Measurements from ENCODE around the gene MEA1.

The MEA1 gene

GRCh38 chr6:42978839-42979522, 34.8 kb downstream of the MEA1 start, which contains the start of gene PEX6:
PEX6 (minus strand) TSS chr6:42979181; CDS start chr6:42979150, 31 bp downstream.
- peak within 1 kb of the TSS; percentile 96 for H3K4me2 ChIP-seq (ENCODE audit: insufficient read depth, low read length, poor library complexity, severe bottlenecking)
- no peak within 1 kb of the TSS for H2BK12ac ChIP-seq (ENCODE audit: low read length)
- H3K4me3 ChIP-seq (ENCODE audit: low read length in 2 of 2), result peak within 1 kb of the TSS; percentile 59 to 88
- peaks cover 5 to 8% of the 10 kb centered on the region in 2 donors for H3K4me1 ChIP-seq (ENCODE audit: control insufficient read depth in 2 of 2, insufficient read depth in 1 of 2, low read depth in 1 of 2, low read length in 2 of 2)
- H2BK120ac ChIP-seq (ENCODE audit: low read depth, low read length), result no peak within 1 kb of the TSS
- peak within 1 kb of the TSS; percentile 84 for H3K18ac ChIP-seq (ENCODE audit: low read length)
- no peaks in the 10 kb centered on the region for H3K27me3 ChIP-seq (ENCODE audit: control insufficient read depth in 3 of 3, insufficient read depth in 3 of 3, low read depth in 1 of 3, low read length in 3 of 3)
- peak within 1 kb of the TSS; percentile 81 for H2AFZ ChIP-seq (ENCODE audit: low read length)
- H3K36me3 ChIP-seq (replicated peaks in 1 of 2; ENCODE audit: control insufficient read depth in 2 of 2, insufficient read depth in 2 of 2, low read length in 2 of 2), result peaks cover 0 to 1% of the 10 kb centered on the region in 2 donors
- H3K14ac ChIP-seq (ENCODE audit: low read length), result peak within 1 kb of the TSS; percentile 14
- peak; percentile 76 for DNase-seq (ENCODE audit: low spot score)
- peak within 1 kb of the TSS; percentile 92 for H3K23ac ChIP-seq (ENCODE audit: low read depth, low read length, poor library complexity)
- H3K9me3 ChIP-seq (replicated peaks in 1 of 2; ENCODE audit: control insufficient read depth in 2 of 2, insufficient read depth in 1 of 2, low read depth in 1 of 2, low read length in 2 of 2), result peaks cover 0 to 1% of the 10 kb centered on the region in 2 donors
- peak within 1 kb of the TSS; percentile 89 for H3K9ac ChIP-seq (ENCODE audit: low read depth, low read length, poor library complexity)
- no CpG with 5 or more reads among the region's 59 CpGs for WGBS, 2 donors (ENCODE audit: extremely low coverage in 2 of 2, insufficient read length in 2 of 2, insufficient replicate concordance in 1 of 2)
- H3K79me1 ChIP-seq (ENCODE audit: low read depth, low read length), result peaks cover 2% of the 10 kb centered on the region
- H3K4ac ChIP-seq (ENCODE audit: low read length), result no peak within 1 kb of the TSS
- H2AK5ac ChIP-seq (ENCODE audit: low read depth, low read length), result peak within 1 kb of the TSS; percentile 89
- H2BK5ac ChIP-seq (ENCODE audit: low read length), result no peak within 1 kb of the TSS
- H3K27ac ChIP-seq (replicated peaks; ENCODE audit: low read length), result no peak within 1 kb of the TSS
- no peak within 1 kb of the TSS for H2BK15ac ChIP-seq (ENCODE audit: low read length)
- no peak within 1 kb of the TSS for H4K91ac ChIP-seq (ENCODE audit: low read depth, low read length, poor library complexity)
- no peak within 1 kb of the TSS for H4K8ac ChIP-seq (ENCODE audit: low read depth, low read length)

DNA sequence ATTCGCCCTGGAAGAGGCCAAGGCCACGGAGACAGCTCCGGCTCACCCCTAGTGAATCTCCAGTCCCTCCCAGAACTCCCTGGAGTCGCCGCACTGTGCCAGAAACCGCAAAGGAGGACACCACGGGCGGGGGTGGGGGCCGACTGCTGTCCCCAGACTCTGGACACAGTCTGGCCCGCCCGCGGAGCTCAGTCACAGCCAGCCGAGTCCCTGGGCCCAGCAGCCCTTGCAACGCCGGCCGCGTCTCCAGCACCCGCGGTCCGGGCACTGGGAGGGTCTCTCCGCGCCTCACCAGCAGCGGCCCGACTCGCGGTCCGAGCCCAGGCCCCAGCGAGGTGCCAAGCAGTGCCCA, 35.3 kb downstream of the MEA1 start:
- no CpG with 5 or more reads among the region's 28 CpGs for WGBS, 2 donors (ENCODE audit: extremely low coverage in 2 of 2, insufficient read length in 2 of 2, insufficient replicate concordance in 1 of 2)
- peak overlapping the region; percentile 92 for H3K23ac ChIP-seq (ENCODE audit: low read depth, low read length, poor library complexity)
- H3K79me1 ChIP-seq (ENCODE audit: low read depth, low read length), result peaks cover 4% of the 10 kb centered on the region
- no peak overlapping the region for H4K91ac ChIP-seq (ENCODE audit: low read depth, low read length, poor library complexity)
- peak overlapping the region; percentile 59 to 88 for H3K4me3 ChIP-seq (ENCODE audit: low read length in 2 of 2)
- peak overlapping the region; percentile 81 for H2AFZ ChIP-seq (ENCODE audit: low read length)
- H3K9ac ChIP-seq (ENCODE audit: low read depth, low read length, poor library complexity), result peak overlapping the region; percentile 89
- H4K8ac ChIP-seq (ENCODE audit: low read depth, low read length), result no peak overlapping the region
- no peaks in the 10 kb centered on the region for H3K27me3 ChIP-seq (ENCODE audit: control insufficient read depth in 3 of 3, insufficient read depth in 3 of 3, low read depth in 1 of 3, low read length in 3 of 3)
- H2BK120ac ChIP-seq (ENCODE audit: low read depth, low read length), result no peak overlapping the region
- peak overlapping the region; percentile 89 for H2AK5ac ChIP-seq (ENCODE audit: low read depth, low read length)
- no peak overlapping the region for H3K4ac ChIP-seq (ENCODE audit: low read length)
- H2BK5ac ChIP-seq (ENCODE audit: low read length), result no peak overlapping the region
- H2BK15ac ChIP-seq (ENCODE audit: low read length), result no peak overlapping the region
- peak overlapping the region; percentile 84 for H3K18ac ChIP-seq (ENCODE audit: low read length)
- peaks cover 0 to 7% of the 10 kb centered on the region in 2 donors for H3K36me3 ChIP-seq (replicated peaks in 1 of 2; ENCODE audit: control insufficient read depth in 2 of 2, insufficient read depth in 2 of 2, low read length in 2 of 2)
- H3K9me3 ChIP-seq (replicated peaks in 1 of 2; ENCODE audit: control insufficient read depth in 2 of 2, insufficient read depth in 1 of 2, low read depth in 1 of 2, low read length in 2 of 2), result peaks cover 0 to 1% of the 10 kb centered on the region in 2 donors
- peak overlapping the region; percentile 96 for H3K4me2 ChIP-seq (ENCODE audit: insufficient read depth, low read length, poor library complexity, severe bottlenecking)
- H3K27ac ChIP-seq (replicated peaks; ENCODE audit: low read length), result no peak overlapping the region
- peaks cover 5 to 6% of the 10 kb centered on the region in 2 donors for H3K4me1 ChIP-seq (ENCODE audit: control insufficient read depth in 2 of 2, insufficient read depth in 1 of 2, low read depth in 1 of 2, low read length in 2 of 2)
- H2BK12ac ChIP-seq (ENCODE audit: low read length), result no peak overlapping the region
- peak overlapping the region; percentile 14 for H3K14ac ChIP-seq (ENCODE audit: low read length)
- no peak for DNase-seq (ENCODE audit: low spot score)

DNA sequence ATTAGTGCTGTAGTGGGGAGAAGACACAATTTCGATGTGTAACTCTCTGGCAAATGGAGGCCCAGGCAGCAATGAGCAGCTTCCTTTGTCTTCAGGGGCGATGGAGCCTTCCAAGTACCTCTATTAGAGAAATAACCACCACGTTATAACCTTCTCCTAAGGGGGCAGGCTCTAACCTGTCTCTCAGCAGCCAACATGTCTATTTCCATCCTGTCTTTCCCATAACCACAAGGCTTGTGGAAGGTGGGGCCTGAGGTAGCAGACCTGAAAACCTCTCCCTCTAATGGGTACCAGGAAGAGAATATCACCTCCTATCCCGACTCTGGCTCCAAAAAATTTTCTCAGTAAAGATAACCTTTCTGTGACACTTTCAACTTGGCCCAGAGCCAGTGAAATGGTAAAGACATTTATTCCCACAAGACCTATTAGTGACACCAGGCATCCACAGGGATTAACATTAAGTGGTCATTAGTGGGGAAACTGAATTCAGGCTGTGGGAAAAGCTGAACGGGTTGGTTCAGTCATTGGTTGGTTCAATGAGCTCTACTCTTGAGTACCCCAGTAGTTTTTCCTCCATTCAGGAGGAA, 38.7 kb downstream of the MEA1 start:
- Histone ChIP-seq H3K4ac (ENCODE audit: low read length) (no peak overlapping the region), H2BK5ac (ENCODE audit: low read length) (no peak overlapping the region), H3K4me3 (ENCODE audit: low read length in 2 of 2) (no peak overlapping the region), H2BK12ac (ENCODE audit: low read length) (no peak overlapping the region), H3K79me1 (ENCODE audit: low read depth, low read length) (peaks cover 4% of the 10 kb centered on the region), H3K36me3 (replicated peaks in 1 of 2; ENCODE audit: control insufficient read depth in 2 of 2, insufficient read depth in 2 of 2, low read length in 2 of 2) (peaks cover 0 to 10% of the 10 kb centered on the region in 2 donors), H4K91ac (ENCODE audit: low read depth, low read length, poor library complexity) (no peak overlapping the region), H3K27ac (replicated peaks; ENCODE audit: low read length) (no peak overlapping the region), H3K9me3 (replicated peaks in 1 of 2; ENCODE audit: control insufficient read depth in 2 of 2, insufficient read depth in 1 of 2, low read depth in 1 of 2, low read length in 2 of 2) (peaks cover 0 to 1% of the 10 kb centered on the region in 2 donors), H3K14ac (ENCODE audit: low read length) (no peak overlapping the region), H2BK15ac (ENCODE audit: low read length) (no peak overlapping the region), H3K4me1 (ENCODE audit: control insufficient read depth in 2 of 2, insufficient read depth in 1 of 2, low read depth in 1 of 2, low read length in 2 of 2) (peaks cover 5 to 6% of the 10 kb centered on the region in 2 donors), H4K8ac (ENCODE audit: low read depth, low read length) (no peak overlapping the region), H3K18ac (ENCODE audit: low read length) (no peak overlapping the region), H3K23ac (ENCODE audit: low read depth, low read length, poor library complexity) (no peak overlapping the region), H2AFZ (ENCODE audit: low read length) (no peak overlapping the region), H3K9ac (ENCODE audit: low read depth, low read length, poor library complexity) (no peak overlapping the region), H3K27me3 (ENCODE audit: control insufficient read depth in 3 of 3, insufficient read depth in 3 of 3, low read depth in 1 of 3, low read length in 3 of 3) (no peaks in the 10 kb centered on the region), H3K4me2 (ENCODE audit: insufficient read depth, low read length, poor library complexity, severe bottlenecking) (no peak overlapping the region), H2BK120ac (ENCODE audit: low read depth, low read length) (no peak overlapping the region), H2AK5ac (ENCODE audit: low read depth, low read length) (no peak overlapping the region)
- WGBS, 2 donors (ENCODE audit: extremely low coverage in 2 of 2, insufficient read length in 2 of 2, insufficient replicate concordance in 1 of 2), result no CpG with 5 or more reads among the region's 5 CpGs
- DNase-seq (ENCODE audit: low spot score), result no peak

DNA sequence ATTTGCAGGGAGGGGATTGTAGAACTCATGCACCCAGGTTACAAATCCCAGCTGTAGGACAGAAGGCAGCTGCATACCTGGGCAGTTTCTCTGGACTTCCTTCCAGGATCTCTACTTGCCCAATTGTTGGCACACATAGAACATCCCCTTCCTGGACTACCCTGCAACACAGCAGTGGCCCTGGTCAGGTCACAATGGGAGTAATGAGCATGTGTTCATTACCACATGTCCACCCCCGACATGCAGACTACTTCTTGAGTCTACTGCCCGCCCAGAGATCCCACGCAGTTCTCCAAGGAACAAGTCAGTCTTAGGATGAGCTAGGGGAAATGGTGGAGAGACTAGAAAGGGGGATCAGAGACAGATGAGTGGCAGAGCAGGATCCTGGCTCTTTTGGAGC, 39.8 kb downstream of the MEA1 start:
- no peak overlapping the region for H3K4me2 ChIP-seq (ENCODE audit: insufficient read depth, low read length, poor library complexity, severe bottlenecking)
- H3K79me1 ChIP-seq (ENCODE audit: low read depth, low read length), result peaks cover 4% of the 10 kb centered on the region
- H3K4me3 ChIP-seq (ENCODE audit: low read length in 2 of 2), result no peak overlapping the region
- no peak overlapping the region for H3K9ac ChIP-seq (ENCODE audit: low read depth, low read length, poor library complexity)
- no peaks in the 10 kb centered on the region for H3K27me3 ChIP-seq (ENCODE audit: control insufficient read depth in 3 of 3, insufficient read depth in 3 of 3, low read depth in 1 of 3, low read length in 3 of 3)
- no CpG with 5 or more reads among the region's 3 CpGs for WGBS, 2 donors (ENCODE audit: extremely low coverage in 2 of 2, insufficient read length in 2 of 2, insufficient replicate concordance in 1 of 2)
- no peak overlapping the region for H2BK5ac ChIP-seq (ENCODE audit: low read length)
- no peak overlapping the region for H3K27ac ChIP-seq (replicated peaks; ENCODE audit: low read length)
- H2AFZ ChIP-seq (ENCODE audit: low read length), result no peak overlapping the region
- peaks cover 1 to 17% of the 10 kb centered on the region in 2 donors for H3K36me3 ChIP-seq (replicated peaks in 1 of 2; ENCODE audit: control insufficient read depth in 2 of 2, insufficient read depth in 2 of 2, low read length in 2 of 2)
- H2AK5ac ChIP-seq (ENCODE audit: low read depth, low read length), result no peak overlapping the region
- no peak overlapping the region for H3K18ac ChIP-seq (ENCODE audit: low read length)
- H2BK15ac ChIP-seq (ENCODE audit: low read length), result no peak overlapping the region
- no peak overlapping the region for H4K8ac ChIP-seq (ENCODE audit: low read depth, low read length)
- peaks cover 2 to 4% of the 10 kb centered on the region in 2 donors for H3K4me1 ChIP-seq (ENCODE audit: control insufficient read depth in 2 of 2, insufficient read depth in 1 of 2, low read depth in 1 of 2, low read length in 2 of 2)
- no peak overlapping the region for H2BK12ac ChIP-seq (ENCODE audit: low read length)
- DNase-seq (ENCODE audit: low spot score), result no peak
- H4K91ac ChIP-seq (ENCODE audit: low read depth, low read length, poor library complexity), result no peak overlapping the region
- H3K14ac ChIP-seq (ENCODE audit: low read length), result no peak overlapping the region
- H3K23ac ChIP-seq (ENCODE audit: low read depth, low read length, poor library complexity), result no peak overlapping the region
- H3K9me3 ChIP-seq (replicated peaks in 1 of 2; ENCODE audit: control insufficient read depth in 2 of 2, insufficient read depth in 1 of 2, low read depth in 1 of 2, low read length in 2 of 2), result peaks cover 0 to 1% of the 10 kb centered on the region in 2 donors
- H2BK120ac ChIP-seq (ENCODE audit: low read depth, low read length), result no peak overlapping the region
- H3K4ac ChIP-seq (ENCODE audit: low read length), result no peak overlapping the region

Measured in neuronal stem cell (in vitro differentiated cells).